Astrocyte (in vitro differentiated cells and primary cell): ENCODE results near the gene CALML6.

Source experiments
- EZH2 ChIP-seq: IDR thresholded peaks from 2 replicates; pipeline ENCODE4 v1.6.1; 2012; ENCODE audit warnings: mild to moderate bottlenecking, low read length, inconsistent platforms; ENCODE audit not compliant: insufficient read depth
- TF ChIP-seq, protein P1 (sequence below): IDR thresholded peaks from 2 replicates; pipeline ENCODE4 v1.5.1; 2011; ENCODE audit warnings: low read depth, mild to moderate bottlenecking, inconsistent platforms, low read length, moderate library complexity; ENCODE audit not compliant: insufficient read depth

DNA sequence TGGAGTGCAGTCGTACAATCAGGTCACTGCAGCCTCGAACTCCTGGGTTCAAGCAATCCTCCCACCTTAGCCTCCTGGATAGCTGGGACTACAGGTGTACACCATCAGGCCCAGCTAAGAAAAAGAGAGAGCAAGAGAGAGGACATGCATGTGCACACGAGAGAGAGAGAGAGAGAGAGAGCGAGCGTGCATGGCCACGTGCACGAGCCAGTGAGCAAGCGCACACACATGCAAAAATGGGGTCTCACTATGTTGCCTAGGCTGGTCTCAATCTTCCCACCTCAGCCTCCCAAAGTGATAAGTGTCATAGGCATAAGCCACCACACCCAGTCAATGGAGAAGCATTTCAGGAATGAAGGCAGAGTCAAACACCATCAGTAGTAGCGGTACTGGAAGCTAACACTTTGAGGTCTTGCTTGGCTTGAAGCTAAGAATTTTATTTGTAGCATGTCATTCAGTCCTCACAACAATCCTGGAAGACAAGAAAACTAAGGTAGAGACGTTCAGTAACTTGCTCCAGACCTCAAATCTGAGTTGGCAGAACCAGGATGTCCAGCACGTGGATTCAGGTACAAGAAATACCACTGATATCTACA is 38.6 kb upstream of the CALML6 start:
- TF ChIP-seq EZH2, result no peak
- TF ChIP-seq, protein P1, sequence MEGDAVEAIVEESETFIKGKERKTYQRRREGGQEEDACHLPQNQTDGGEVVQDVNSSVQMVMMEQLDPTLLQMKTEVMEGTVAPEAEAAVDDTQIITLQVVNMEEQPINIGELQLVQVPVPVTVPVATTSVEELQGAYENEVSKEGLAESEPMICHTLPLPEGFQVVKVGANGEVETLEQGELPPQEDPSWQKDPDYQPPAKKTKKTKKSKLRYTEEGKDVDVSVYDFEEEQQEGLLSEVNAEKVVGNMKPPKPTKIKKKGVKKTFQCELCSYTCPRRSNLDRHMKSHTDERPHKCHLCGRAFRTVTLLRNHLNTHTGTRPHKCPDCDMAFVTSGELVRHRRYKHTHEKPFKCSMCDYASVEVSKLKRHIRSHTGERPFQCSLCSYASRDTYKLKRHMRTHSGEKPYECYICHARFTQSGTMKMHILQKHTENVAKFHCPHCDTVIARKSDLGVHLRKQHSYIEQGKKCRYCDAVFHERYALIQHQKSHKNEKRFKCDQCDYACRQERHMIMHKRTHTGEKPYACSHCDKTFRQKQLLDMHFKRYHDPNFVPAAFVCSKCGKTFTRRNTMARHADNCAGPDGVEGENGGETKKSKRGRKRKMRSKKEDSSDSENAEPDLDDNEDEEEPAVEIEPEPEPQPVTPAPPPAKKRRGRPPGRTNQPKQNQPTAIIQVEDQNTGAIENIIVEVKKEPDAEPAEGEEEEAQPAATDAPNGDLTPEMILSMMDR, result no peak
